GM12892 (cell line): ENCODE measurements around the gene TIMMDC1.

Source experiments
- POLR2A ChIP-seq: IDR thresholded peaks from 2 replicates; pipeline ENCODE4 v1.6.1; 2011; ENCODE audit warnings: low read depth, low read length, control low read depth
- POLR2AphosphoS5 ChIP-seq: IDR thresholded peaks from 2 replicates; pipeline ENCODE4 v1.6.1; 2011; ENCODE audit warnings: low read depth, low read length, control low read depth

GRCh38 chr3:119536757-119537156 is 38.4 kb downstream of the TIMMDC1 start:
- TF ChIP-seq POLR2A: no peak
- no peak for TF ChIP-seq POLR2AphosphoS5
